NCI-H748 (cell line): ENCODE data around the gene GEN1.

Experiments
- DNase-seq: peaks from one replicate; lab custom pipeline; 2025; ENCODE audit not compliant: unreplicated experiment; lab: John Stamatoyannopoulos, UW

GEN1 gene

DNA sequence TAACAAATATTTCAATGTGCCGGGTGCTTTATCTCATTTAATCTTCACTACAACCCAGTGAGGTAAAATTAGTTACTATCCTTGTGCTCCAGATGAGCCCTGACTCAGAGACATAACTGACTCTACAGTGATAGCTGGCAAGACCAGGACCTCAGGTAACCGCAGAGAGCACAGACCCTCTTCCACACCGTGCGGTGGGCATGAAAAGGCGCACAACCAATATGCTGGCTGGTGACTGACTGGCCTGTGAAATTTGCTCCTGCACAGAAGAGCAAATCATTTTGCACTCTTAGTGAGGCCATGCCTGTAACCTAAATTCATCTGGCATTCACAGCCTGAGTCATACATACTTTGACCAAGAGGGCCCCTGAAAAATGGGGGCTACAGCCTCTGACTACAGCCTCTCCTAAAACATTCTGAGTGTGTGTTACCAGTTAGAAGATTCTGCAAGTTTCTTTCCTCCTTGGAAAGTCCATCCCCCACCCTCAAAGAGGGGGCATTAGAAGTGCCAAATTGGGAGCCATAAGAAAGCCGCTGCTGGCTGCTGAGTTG is 39.9 kb downstream of the GEN1 start:
- DNase-seq = no peak

DNA sequence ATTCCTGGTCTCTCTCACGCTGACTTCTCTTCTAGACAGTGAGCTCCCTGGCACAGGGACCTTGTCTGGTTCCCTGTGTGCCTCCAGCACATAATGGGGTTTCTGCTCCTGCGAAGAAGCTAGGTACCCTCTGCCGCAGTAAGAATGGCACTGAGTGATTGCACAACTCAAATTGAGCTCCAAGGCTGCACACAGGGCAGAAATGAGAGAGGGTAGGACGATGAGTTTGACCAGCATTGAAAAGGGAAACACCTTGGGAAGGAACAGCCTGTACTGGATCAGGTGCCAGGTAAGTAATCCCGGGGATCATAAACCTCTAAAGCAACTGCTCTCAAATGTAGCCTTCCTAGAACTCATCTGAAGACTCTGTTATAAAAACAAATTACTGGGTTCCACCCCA is 41.4 kb downstream of the GEN1 start:
- no peak for DNase-seq

DNA sequence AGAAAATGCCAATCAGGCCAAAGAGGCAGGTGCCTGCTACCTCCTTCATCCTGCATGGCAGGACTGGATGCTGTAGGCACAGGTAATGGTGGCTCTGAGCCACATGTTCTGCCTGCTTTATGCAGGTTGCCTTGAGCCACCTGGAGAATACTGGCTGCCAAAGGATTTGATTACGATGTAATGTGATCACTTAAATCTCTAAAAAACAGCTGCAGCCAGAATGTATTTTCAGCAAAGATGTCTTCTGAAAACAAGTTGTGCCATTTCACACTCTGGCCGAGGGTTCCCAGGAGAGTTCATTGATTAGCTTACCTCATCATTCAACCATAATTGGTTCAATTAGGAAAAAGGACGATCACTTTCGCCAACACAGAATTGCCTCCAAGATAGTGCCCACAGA is 44.4 kb downstream of the GEN1 start:
- DNase-seq = peak; percentile 30

DNA sequence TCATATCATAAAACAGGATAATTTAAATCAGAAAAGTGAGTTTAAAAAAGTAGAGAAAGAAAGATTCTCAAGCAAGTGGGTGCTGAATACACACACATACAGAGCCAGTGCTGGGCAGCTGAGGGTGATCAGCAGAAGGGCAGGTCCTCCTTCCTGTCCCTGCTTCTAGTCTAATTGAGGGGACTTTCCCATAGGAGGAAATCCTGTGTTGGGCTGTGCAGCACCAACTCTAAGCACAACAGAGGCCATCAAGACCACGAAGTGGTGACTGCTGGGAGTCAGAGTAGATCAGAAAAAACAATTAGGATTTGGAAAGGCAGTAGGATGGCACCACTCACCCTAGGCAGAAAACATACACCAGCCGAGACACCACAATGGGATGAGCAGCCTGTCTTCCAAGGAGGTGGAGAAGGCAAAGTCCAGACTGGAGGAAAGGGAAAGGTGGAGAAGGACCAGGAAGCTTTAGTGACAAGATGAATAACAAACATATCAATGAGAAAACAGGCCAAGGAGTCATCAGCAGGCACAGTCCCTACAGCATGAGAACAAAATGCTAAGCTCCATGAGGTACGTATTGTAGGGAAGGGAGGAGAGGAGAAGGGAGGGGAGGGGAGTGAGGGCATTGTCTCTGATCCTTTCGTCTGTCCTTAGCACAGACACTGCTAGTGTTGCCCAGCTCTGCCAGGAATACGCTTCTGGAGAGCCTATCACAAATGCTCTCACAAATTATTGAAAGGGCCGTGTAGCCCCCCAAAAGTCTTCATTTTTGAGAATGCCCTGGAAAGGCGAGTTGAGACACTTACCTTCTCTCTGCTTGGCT is 45.6 kb downstream of the GEN1 start:
- DNase-seq = no peak

DNA sequence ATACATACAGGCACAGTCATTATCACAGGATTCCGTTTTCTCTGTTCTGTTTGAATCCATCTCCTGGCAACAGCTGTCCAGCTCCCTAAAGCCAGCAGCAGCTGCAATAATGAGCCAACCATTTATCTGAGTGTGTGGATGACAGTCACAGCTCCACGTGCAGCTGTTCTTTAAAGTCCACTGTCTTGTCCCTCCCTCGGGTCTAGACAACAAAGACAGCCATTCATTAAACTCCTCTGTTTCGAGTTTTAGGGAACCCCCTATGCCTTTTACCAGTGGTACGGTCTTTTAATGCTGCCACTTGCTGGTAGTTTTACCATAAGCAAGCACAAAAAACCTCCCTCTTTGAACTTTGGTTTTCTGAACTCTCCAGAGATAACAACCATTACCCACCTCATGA is 46.3 kb downstream of the GEN1 start:
- DNase-seq = peak; percentile 75

DNA sequence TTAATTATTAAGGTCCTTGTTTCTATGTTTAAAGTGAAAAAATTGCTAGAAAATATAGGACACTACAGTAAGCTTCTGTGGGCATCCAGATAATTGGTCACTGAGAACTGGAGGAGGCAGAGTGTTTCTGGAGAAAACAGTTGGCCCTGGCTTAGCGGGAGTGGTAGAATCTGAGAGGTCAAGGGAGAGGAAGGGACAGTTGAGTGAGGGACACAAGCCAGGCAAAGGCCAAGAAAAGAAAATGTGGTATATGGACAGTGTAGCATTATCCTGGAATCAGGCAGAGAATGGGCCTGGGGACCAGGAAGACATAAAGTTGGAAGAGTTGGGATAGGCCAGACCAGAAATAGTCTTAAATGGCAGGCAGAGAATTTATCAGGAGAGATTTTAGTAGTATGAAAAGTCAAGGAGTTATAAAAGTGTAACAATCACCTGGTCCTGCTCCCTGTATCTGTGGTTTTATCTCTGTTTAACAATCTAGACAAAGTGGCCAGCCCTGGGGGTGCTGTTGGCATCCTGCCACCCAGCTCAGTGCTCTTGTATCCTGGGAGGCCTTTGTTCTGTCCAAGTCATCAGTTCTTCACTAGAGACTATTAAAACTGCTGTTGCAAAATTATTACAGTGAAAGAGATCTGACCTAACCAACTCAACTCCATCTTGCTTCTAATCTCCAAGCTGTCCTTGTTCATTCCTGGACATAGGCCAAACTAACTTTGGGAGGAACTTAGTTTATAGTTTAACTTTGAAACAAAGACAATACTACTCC is 46.9 kb downstream of the GEN1 start:
- peak; percentile 32 for DNase-seq

DNA sequence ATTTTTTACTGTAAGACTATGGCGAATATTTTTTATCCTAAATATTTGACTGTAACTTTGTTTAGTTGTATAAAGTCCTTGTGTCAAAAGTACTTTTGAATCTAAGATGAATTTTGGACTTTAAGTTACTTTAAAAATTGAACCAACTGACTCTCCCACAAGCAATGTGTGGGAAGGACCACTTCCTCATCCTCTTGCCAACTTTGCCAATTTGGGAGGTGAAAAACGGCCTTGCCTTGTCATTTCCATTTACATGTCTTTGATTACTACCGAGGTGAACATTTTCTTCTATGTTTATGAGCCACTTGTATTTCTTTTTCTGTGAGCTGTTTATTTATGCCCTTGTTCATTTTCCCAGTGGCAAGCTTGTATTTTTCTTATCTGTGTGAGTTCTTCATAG is 49.6 kb downstream of the GEN1 start:
- DNase-seq = no peak

DNA sequence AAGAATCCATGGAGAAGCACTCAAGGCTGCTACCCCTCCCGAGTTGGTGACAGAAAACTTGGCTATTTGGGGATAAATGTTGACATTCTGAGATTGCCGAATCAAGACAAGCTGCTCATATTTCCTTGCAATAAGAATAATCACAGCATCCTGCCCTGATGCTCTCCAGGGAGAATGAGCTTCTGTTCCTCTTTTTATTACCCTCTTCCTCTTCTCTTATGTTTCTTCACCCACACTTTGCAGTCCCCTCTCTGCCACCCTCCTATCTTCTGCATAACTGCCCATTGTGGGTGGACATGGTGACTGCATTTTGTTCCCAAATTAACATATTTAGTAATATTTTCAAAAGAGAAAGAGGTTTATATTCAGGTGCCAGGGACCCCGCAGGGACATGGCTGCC is 50.4 kb downstream of the GEN1 start:
- no peak for DNase-seq

DNA sequence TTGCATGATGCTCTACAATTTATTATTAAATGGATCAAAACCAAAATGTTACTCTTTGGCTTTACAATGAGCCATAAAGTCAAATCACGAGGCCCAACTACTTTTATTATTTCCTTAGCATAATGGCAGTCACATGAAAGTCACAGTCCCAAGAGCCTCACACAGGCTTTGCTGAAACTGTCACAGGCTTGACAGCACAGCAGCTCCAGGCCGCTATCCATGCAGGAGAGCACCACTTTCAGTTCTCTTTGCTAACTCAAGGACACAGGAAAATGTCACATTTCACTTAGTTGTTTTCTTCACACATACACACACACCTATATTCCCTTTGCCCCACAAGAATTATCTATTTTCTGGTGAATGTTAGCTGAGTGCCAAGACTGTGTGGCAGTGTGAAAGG is 51.2 kb downstream of the GEN1 start:
- no peak for DNase-seq

DNA sequence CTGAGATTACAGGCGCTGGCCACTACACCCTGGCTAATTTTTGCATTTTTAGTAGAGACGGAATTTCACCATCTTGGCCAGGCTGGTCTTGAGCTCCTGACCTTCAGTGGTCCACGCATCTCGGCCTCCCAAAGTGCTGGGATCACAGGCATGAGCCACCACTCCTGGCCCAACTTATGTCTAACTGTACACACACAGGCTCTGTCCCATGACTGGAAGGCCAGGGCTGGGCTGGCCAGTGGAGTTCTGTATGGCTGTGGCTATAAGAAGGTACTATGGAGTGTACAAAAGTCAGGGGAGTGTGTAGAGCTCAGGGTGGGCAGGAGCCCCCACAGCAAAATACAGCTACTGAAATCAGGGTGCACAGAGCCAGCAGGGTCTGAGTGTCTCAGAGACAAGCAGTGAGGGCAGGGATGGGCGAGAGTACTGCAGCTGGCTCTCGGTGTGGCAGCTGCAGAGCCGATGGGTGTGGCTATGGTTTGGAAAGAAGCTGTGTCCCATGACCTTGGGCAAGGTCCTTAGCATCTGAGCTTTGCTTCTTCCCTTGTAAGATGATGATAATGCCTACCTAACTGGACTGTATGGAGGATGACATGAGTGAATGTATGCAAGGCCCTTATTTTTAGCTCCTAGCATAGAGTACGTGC is 51.9 kb downstream of the GEN1 start:
- DNase-seq = no peak

DNA sequence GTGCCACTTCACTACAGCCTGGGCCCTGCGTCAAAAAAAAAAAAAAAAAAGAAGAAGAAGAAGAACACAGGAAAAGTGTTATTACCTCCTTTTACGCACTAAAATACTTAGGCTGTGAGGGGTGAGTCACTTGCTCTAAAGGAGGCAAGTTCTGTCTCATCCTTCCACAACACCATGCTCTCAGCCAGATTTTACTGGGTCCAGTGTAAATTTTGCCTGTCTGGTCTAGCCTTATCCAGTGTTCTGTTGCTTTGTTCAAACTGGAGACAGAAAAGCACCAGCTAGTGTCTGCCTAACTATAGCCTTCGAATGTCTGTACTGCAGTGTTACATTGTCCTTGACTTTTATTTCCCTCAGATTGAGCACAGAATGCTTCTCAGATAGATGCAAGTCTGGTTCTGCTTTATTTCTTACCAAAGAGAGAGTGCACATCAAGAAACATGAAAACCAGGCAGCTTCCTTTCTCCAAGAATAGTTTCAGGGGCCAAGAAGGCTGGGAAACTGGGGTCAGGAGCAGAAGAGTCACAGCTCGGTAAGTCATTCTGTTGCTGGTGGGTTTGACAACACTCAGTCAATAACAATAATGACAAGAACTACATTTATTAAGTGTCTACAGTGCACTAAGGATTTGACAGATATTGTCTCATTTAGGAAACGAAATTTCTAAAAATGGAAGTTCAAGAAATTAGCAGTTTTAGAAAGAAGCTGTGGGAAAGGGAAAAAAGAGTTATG is 59.2 kb downstream of the GEN1 start:
- no peak for DNase-seq

DNA sequence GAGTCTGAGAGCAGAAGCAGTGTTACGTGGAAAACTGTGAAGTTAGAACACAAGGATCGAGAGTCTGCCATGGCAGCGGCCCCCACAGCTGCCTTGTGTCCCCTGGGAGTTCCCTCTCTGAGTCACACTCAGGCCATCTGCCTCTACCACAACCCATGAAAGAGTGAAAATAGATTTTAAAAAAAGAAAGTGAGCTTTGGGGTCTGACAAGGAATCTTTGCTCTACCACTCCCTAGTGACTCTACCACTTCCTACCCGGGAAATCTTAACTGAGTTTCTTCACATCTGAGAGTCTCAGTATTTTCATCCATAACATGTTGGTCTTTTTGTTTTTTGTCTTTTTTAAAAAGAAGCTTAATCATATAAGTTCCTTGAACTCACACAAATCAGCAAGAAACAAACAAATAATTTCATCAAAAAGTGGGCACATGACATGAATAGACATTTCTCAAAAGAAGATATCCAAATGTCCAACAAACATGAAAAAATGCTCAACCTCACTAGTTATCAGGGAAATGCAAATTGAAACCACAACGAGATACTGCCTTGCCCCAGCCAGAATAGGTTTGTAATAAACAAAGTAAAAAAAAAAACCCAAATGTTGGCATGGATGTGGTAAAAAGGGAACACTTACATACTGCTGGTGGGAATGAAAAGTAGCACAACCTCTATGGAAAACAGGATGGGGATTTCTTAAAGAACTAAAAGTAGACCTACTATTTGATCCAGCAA is 60.0 kb downstream of the GEN1 start:
- no peak for DNase-seq

DNA sequence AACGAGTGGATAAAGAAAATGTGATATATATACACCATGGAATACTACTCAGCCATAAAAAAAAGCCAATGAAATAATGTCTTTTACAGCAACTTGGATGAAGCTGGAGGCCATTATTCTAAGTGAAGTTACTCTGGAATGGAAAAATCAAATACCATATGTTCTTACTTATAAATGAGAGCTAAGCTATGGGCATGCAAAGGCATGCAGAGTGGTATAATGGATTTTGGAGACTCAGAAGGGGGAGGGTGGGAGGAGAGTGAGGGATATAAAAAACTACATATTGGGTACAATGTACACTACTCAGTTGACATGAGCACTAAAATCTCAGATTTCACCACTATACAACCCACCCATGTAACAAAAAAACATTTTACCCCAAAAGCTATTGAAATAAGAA is 60.7 kb downstream of the GEN1 start:
- DNase-seq = no peak

DNA sequence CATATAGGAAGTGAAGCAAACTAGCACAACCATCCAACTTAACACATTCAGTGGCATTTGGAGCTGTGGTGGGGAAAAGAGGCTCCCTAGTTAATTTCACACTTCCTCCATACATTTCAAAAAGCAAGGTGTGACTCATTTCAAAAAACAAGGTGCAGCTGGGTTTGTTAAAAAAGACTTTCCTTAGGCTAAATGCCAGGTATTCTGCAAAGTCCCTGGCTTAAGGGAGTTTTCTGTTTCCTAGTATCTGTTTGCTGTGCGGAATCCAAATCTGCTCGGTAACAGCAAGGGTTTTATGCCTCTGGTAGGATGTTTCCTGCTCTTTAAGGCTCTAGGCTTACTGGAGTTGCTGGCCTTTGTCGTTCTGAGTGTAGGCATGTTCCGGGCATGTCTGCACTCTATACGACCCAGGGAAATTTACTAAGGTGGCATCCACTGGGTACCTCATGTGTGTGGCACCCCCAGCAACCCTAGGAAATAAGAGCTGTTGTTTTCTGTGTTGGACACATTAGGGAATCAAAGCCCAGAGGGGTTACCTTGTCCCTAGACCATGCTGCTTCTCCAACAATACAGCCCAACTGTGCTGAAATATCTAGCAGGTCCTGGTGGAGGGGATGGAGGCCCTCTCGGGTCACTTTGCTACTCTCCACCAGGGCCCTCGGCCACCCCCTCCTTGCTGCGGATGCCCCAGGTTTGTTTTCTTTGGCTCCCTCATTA is 61.7 kb downstream of the GEN1 start:
- DNase-seq = no peak

DNA sequence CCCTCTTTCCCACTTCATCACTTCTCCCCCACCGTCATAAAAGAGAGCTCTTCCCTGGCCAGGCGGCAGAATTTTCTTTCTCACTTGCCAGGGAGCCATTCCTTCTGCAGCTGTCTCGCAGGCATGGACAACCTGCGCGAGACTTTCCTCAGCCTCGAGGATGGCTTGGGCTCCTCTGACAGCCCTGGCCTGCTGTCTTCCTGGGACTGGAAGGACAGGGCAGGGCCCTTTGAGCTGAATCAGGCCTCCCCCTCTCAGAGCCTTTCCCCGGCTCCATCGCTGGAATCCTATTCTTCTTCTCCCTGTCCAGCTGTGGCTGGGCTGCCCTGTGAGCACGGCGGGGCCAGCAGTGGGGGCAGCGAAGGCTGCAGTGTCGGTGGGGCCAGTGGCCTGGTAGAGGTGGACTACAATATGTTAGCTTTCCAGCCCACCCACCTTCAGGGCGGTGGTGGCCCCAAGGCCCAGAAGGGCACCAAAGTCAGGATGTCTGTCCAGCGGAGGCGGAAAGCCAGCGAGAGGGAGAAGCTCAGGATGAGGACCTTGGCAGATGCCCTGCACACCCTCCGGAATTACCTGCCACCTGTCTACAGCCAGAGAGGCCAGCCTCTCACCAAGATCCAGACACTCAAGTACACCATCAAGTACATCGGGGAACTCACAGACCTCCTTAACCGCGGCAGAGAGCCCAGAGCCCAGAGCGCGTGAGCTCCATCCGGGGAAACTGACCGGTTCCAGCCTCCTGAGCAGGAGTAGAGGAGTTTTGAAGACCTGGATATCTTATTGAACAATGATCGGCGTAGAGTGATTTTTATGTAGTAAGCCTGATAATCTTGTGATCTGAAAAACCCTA is 62.7 kb downstream of the GEN1 start, which contains the start of gene MSGN1:
Gene MSGN1 (plus strand): TSS at position 65 of the 850 bp plus-strand sequence. CDS start 59 bp downstream, at position 124.
- DNase-seq = no peak

DNA sequence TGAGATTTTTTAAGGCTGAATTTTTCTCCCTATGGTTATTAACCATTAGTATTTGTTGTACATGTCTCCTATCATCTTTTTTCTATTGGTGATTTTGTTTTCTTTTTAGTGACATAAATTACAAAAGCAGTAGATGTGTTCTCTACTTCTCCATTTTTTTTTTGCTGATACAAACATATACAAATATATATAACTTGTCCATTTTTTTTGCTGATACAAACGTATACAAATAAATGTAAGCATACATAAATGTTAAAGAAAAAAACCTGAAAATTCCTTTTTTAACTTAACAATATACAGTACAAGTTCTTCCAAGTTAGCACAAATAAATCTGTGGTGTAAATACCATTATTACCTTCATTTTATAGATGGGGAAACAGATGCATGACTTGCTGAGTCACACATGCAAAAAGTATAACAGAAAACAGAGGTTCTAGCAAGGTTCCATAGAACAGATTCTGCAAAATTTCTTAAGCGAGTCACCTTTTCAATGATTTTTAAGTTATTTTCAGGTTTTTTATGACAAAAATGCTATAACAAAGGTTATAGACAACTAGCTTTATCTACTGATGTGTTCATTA is 64.4 kb downstream of the GEN1 start:
- DNase-seq = no peak

DNA sequence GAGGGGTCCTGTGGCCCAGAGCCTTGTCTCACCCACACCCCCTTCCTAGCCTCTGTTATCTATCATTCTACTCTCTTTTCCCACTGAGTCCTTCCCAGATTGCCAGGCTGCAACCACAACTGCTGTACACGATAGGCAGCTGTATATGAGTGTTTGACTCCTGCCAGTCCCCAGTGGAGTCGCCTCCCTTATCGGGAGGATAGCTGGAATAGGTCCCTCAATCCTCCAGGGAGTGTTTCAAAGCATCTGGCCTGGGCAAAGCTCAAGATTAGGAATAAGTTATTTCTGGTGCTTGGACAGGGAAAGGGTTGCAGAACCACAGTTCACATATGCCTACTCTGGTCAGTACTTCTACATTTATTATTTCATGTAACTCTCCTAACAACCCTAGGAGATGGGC is 67.1 kb downstream of the GEN1 start:
- no peak for DNase-seq
